ENCODE results near the gene SOX5.

The SOX5 gene

DNA sequence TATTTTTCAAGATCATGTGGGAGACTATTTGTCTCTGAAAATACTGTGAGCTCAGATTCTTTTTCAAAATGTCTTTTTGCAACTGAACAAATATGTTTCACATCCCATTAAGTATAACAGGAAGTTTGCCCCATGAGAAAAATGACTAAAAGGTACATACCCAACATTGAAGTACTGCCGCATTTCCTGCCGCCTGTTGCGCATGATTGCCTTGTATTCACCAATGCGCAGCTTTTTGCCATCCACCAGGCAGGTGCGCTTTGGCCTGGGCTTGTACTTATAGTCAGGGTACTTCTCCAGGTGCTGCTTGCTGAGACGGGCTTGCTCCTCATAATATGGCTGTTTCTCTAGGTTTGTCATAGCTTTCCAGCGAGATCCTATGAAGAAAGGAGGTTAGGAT is 413.2 kb downstream of the SOX5 start:
- no peaks in the 10 kb centered on the region for H3K9me3 Mint-ChIP-seq
- no peak for DNase-seq
- no peak overlapping the region for H3K4me3 Mint-ChIP-seq
- peaks cover 30% of the 10 kb centered on the region for H3K36me3 Mint-ChIP-seq (ENCODE audit: low read depth)
- H3K4me1 Mint-ChIP-seq = peaks cover 16% of the 10 kb centered on the region
- peak overlapping the region; percentile 22 for H3K27ac Mint-ChIP-seq
- peaks cover 3% of the 10 kb centered on the region for H3K27me3 Mint-ChIP-seq (ENCODE audit: low read depth, poor library complexity)
- TF ChIP-seq, protein P1, sequence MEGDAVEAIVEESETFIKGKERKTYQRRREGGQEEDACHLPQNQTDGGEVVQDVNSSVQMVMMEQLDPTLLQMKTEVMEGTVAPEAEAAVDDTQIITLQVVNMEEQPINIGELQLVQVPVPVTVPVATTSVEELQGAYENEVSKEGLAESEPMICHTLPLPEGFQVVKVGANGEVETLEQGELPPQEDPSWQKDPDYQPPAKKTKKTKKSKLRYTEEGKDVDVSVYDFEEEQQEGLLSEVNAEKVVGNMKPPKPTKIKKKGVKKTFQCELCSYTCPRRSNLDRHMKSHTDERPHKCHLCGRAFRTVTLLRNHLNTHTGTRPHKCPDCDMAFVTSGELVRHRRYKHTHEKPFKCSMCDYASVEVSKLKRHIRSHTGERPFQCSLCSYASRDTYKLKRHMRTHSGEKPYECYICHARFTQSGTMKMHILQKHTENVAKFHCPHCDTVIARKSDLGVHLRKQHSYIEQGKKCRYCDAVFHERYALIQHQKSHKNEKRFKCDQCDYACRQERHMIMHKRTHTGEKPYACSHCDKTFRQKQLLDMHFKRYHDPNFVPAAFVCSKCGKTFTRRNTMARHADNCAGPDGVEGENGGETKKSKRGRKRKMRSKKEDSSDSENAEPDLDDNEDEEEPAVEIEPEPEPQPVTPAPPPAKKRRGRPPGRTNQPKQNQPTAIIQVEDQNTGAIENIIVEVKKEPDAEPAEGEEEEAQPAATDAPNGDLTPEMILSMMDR (IDR thresholded peaks at IDR 0.05) = no peak

DNA sequence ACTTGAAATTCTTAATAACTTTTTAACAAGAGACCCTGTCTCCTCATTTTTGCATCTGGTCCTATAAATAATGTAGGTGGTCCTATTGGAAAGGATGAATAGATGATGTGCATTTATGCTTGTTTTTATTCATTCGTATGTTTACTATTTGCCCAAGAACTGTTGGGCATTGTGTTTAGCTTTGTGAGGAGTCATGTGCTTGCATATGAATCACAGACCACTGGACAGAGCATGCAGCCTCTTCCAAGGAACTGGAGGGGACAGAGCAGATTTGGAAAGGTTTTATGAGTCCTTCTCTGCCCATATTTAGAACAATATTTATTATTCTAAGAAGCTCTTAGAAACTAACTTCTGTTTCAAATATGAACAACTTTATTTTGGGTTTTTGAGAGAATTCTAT is 414.0 kb downstream of the SOX5 start:
- H3K4me1 Mint-ChIP-seq = peaks cover 12% of the 10 kb centered on the region
- peaks cover 3% of the 10 kb centered on the region for H3K27me3 Mint-ChIP-seq (ENCODE audit: low read depth, poor library complexity)
- TF ChIP-seq, protein P1 (IDR thresholded peaks at IDR 0.05) = no peak

DNA sequence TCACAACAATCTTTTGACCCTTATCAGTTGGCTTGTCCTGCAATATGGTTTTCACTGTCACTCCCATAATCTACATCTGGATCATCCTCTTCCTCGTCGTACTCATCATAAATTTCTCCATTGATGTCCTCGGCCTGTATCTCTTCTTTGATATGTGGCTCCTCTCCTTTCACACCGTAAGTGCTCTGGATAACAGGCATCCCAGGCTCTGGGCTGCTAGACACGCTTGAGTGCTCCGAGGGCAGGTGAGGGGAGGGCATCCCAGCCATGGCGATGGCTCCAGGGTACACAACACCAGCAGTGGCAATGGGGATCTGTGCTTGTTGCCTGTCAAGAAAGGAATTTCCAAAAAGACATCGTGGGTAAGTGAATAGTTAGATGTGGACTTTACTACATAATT is 415.3 kb downstream of the SOX5 start:
- Mint-ChIP-seq H3K9me3 (no peaks in the 10 kb centered on the region), H3K27me3 (ENCODE audit: low read depth, poor library complexity) (peaks cover 3% of the 10 kb centered on the region), H3K4me3 (no peak overlapping the region), H3K4me1 (peaks cover 6% of the 10 kb centered on the region), H3K36me3 (ENCODE audit: low read depth) (peaks cover 26% of the 10 kb centered on the region), H3K27ac (no peak overlapping the region)
- TF ChIP-seq, protein P1 (IDR thresholded peaks at IDR 0.05) = no peak
- peak; percentile 4 for DNase-seq

More for the DNA sequence above, 414.0 kb downstream of the SOX5 start:
- Mint-ChIP-seq H3K4me3 (no peak overlapping the region), H3K27ac (no peak overlapping the region), H3K36me3 (ENCODE audit: low read depth) (peaks cover 30% of the 10 kb centered on the region), H3K9me3 (no peaks in the 10 kb centered on the region)
- no peak for DNase-seq

GRCh38 chr12:23533699-23534098 is 415.8 kb downstream of the SOX5 start:
- TF ChIP-seq, protein P1 (IDR thresholded peaks at IDR 0.05) = no peak
- Mint-ChIP-seq H3K4me1 (peaks cover 6% of the 10 kb centered on the region), H3K36me3 (ENCODE audit: low read depth) (peaks cover 21% of the 10 kb centered on the region), H3K27me3 (ENCODE audit: low read depth, poor library complexity) (peaks cover 3% of the 10 kb centered on the region), H3K9me3 (no peaks in the 10 kb centered on the region), H3K27ac (no peak overlapping the region), H3K4me3 (no peak overlapping the region)
- DNase-seq = no peak

- TF ChIP-seq, protein P1 (IDR thresholded peaks at IDR 0.05) = no peak
- Mint-ChIP-seq H3K9me3 (no peaks in the 10 kb centered on the region), H3K36me3 (ENCODE audit: low read depth) (peaks cover 17% of the 10 kb centered on the region), H3K4me3 (no peak overlapping the region), H3K4me1 (peaks cover 6% of the 10 kb centered on the region), H3K27me3 (ENCODE audit: low read depth, poor library complexity) (peaks cover 3% of the 10 kb centered on the region), H3K27ac (no peak overlapping the region)
- no peak for DNase-seq
Measured at GRCh38 chr12:23533265-23533664, 416.2 kb downstream of the SOX5 start.

GRCh38 chr12:23528316-23528715 is 421.2 kb downstream of the SOX5 start:
- DNase-seq = no peak
- H3K27ac Mint-ChIP-seq = no peak overlapping the region

More at GRCh38 chr12:23528316-23528715, 421.2 kb downstream of the SOX5 start:
- H3K9me3 Mint-ChIP-seq = peaks cover 8% of the 10 kb centered on the region
- H3K4me3 Mint-ChIP-seq = no peak overlapping the region
- no peaks in the 10 kb centered on the region for H3K4me1 Mint-ChIP-seq
- H3K36me3 Mint-ChIP-seq (ENCODE audit: low read depth) = peaks cover 5% of the 10 kb centered on the region
- TF ChIP-seq, protein P1 (IDR thresholded peaks at IDR 0.05) = no peak
- no peaks in the 10 kb centered on the region for H3K27me3 Mint-ChIP-seq (ENCODE audit: low read depth, poor library complexity)

Data from nephron progenitor cell (in vitro differentiated cells).